HCT116 (cell line): Measurements from ENCODE around the gene TMEM239. TPM values are rescaled to one million over a fixed set of nuclear protein-coding genes. Genes with fewer than 3 reads are reported as not detected.

Experiments used
- ATAC-seq: fragments of 200-7000 bp; cut with Tn5 transposase; 2 replicates; pipeline ENCODE4 v1.9.1; 2020; ENCODE audit warnings: mild to moderate bottlenecking, moderate library complexity
- BruUV-seq: library from RNA; stranded (reverse); fragments of 400-500 nt; replicated peaks from 2 replicates; lab custom pipeline; 2021; lab: Mats Ljungman, UMichigan
- CTCF ChIA-PET: fragments of 300-600 bp; sonication (Branson Sonifier 250); formaldehyde crosslinking; loops from one replicate; lab custom pipeline; 2021; ENCODE audit warnings: antibody characterized with exemption; lab: Charles Lee
- POLR2A ChIA-PET: fragments of 300-600, 350-600 bp; sonication (Branson Sonifier 250); formaldehyde crosslinking; loops from one replicate; lab custom pipeline; 2021; ENCODE audit warnings: antibody characterized with exemption; lab: Charles Lee
- RAD21 ChIA-PET, 2 experiments: fragments of 300-600 bp; sonication (Branson Sonifier 250); formaldehyde crosslinking; loops; one replicate each; lab custom pipeline; 2023; ENCODE audit warnings: low total read pairs in 2 of 2; ENCODE audit not compliant: uncharacterized antibody in 2 of 2, unreplicated experiment in 2 of 2, low non-redundant PET in 1 of 2; lab: Charles Lee
- DNase-seq: peaks from one replicate; pipeline ENCODE4 v3.0.0-alpha.2; 2010; ENCODE audit warnings: low read depth, low spot score
- H2AFZ ChIP-seq: fragments of 200-600 bp; shearing (Covaris generic), sonication (generic); 2 replicates; pipeline ENCODE4 v1.6.1; 2017; ENCODE audit warnings: low read depth, mixed run types, mixed read lengths, antibody characterized with exemption, low read length; ENCODE audit not compliant: poor library complexity, severe bottlenecking
- H3K27ac ChIP-seq: 2 replicates; pipeline ENCODE4 v1.5.1; 2012; ENCODE audit warnings: low read depth, low read length
- H3K27me3 ChIP-seq: fragments of 200-600 bp; sonication (generic); 2 replicates; pipeline ENCODE4 v1.6.1; 2016; ENCODE audit warnings: mixed run types, low read length, mixed read lengths; ENCODE audit not compliant: insufficient read depth
- H3K36me3 ChIP-seq, 2 experiments: fragments of 200-500 bp in 1 of 2; fragments of 200-600 bp in 1 of 2; sonication (Bioruptor generic) in 1 of 2; sonication (generic) in 1 of 2; 2 replicates each; pipeline versions ENCODE4 v1.5.1 to v1.6.1; 2014 to 2016; ENCODE audit warnings: low read length in 2 of 2, inconsistent platforms in 1 of 2, mixed read lengths in 1 of 2, mixed run types in 1 of 2; ENCODE audit not compliant: insufficient read depth in 2 of 2, control insufficient read depth in 1 of 2
- H3K4me1 ChIP-seq, 2 experiments: fragments of 200-600 bp in 1 of 2; sonication (generic) in 1 of 2; 2 replicates each; pipeline versions ENCODE4 v1.5.1 to v1.6.1; 2012 to 2017; ENCODE audit warnings: low read length in 2 of 2, inconsistent platforms in 1 of 2, mild to moderate bottlenecking in 1 of 2, mixed read lengths in 1 of 2, mixed run types in 1 of 2, moderate library complexity in 1 of 2; ENCODE audit not compliant: insufficient read depth in 2 of 2, control insufficient read depth in 1 of 2
- H3K4me2 ChIP-seq: fragments of 200-600 bp; sonication (generic); 2 replicates; pipeline ENCODE4 v1.6.1; 2017; ENCODE audit warnings: mixed run types, low read length, mixed read lengths
- H3K4me3 ChIP-seq, 2 experiments: fragments of 200-600 bp in 1 of 2; sonication (generic) in 1 of 2; replicated peaks in 1 of 2; 2 replicates each; pipeline ENCODE4 v1.5.1; 2011 to 2016; ENCODE audit warnings: low read length in 2 of 2, control low read depth in 1 of 2, low read depth in 1 of 2, mild to moderate bottlenecking in 1 of 2, mixed read lengths in 1 of 2, mixed run types in 1 of 2
- H3K79me2 ChIP-seq: fragments of 200-600 bp; sonication (generic); 2 replicates; pipeline ENCODE4 v1.6.1; 2017; ENCODE audit warnings: mild to moderate bottlenecking, mixed run types, low read length, moderate library complexity, mixed read lengths; ENCODE audit not compliant: insufficient read depth
- H3K9ac ChIP-seq: fragments of 200-600 bp; sonication (generic); 2 replicates; pipeline ENCODE4 v1.6.1; 2016; ENCODE audit warnings: low read length, mixed read lengths
- H3K9me2 ChIP-seq: fragments of 200-600 bp; sonication (generic), shearing (Covaris generic); 2 replicates; pipeline ENCODE4 v1.6.1; 2017; ENCODE audit warnings: mixed run types, mild to moderate bottlenecking, moderate library complexity; ENCODE audit not compliant: insufficient read depth
- H3K9me3 ChIP-seq, 2 experiments: fragments of 200-500 bp in 1 of 2; fragments of 200-600 bp in 1 of 2; sonication (Bioruptor generic) in 1 of 2; sonication (generic) in 1 of 2; 2 replicates each; pipeline ENCODE4 v1.6.1; 2014 to 2017; ENCODE audit warnings: low read length in 2 of 2, mixed read lengths in 2 of 2, inconsistent platforms in 1 of 2, low read depth in 1 of 2, mild to moderate bottlenecking in 1 of 2, mixed run types in 1 of 2, moderate library complexity in 1 of 2; ENCODE audit not compliant: control insufficient read depth in 1 of 2, insufficient read depth in 1 of 2
- H4K20me1 ChIP-seq: fragments of 200-600 bp; sonication (generic), shearing (Covaris generic); 2 replicates; pipeline ENCODE4 v1.6.1; 2017; ENCODE audit warnings: mixed run types, mild to moderate bottlenecking, moderate library complexity; ENCODE audit not compliant: insufficient read depth
- CEBPB ChIP-seq: IDR thresholded peaks from 2 replicates; pipeline ENCODE4 v1.6.1; 2012; ENCODE audit warnings: low read depth
- ELF1 ChIP-seq: IDR thresholded peaks from 2 replicates; pipeline ENCODE4 v1.6.1; 2012; ENCODE audit warnings: low read depth, borderline replicate concordance
- EZH2phosphoT487 ChIP-seq: fragments of 200-600 bp; IDR thresholded peaks from 2 replicates; pipeline ENCODE4 v1.6.1; 2018; ENCODE audit warnings: antibody characterized with exemption, borderline replicate concordance
- FOSL1 ChIP-seq: IDR thresholded peaks from 2 replicates; pipeline ENCODE4 v1.6.1; 2012; ENCODE audit warnings: low read depth
- POLR2AphosphoS5 ChIP-seq: IDR thresholded peaks from 2 replicates; pipeline ENCODE4 v1.6.1; 2011; ENCODE audit warnings: mild to moderate bottlenecking, low read depth, low read length, moderate library complexity
- SRF ChIP-seq: IDR thresholded peaks from 2 replicates; pipeline ENCODE4 v1.6.1; 2012; ENCODE audit warnings: low read depth
- YY1 ChIP-seq: IDR thresholded peaks from 2 replicates; pipeline ENCODE4 v1.6.1; 2011; ENCODE audit warnings: low read length, low read depth, moderate library complexity, mild to moderate bottlenecking; ENCODE audit not compliant: insufficient replicate concordance; ENCODE audit errors: extremely low read depth
- ZFX ChIP-seq: fragments of 450-650 bp; IDR thresholded peaks from 2 replicates; pipeline ENCODE4 v1.6.1; 2017
- ZNF274 ChIP-seq: fragments of 200-500 bp; sonication (Bioruptor generic); IDR thresholded peaks from 2 replicates; pipeline ENCODE4 v1.6.1; 2014; ENCODE audit warnings: mild to moderate bottlenecking, low read depth, low read length, inconsistent platforms
- intact Hi-C: fragments of 100-400 bp; cut with micrococcal nuclease; formaldehyde crosslinking; loops from 2 replicates; pipeline ENCODE4 v1.10.0; 2022
- total RNA-seq: library from RNA; stranded (reverse); gene quantifications from one replicate; pipeline ENCODE4 v1.2.1, GENCODE V29; 2021; ENCODE audit not compliant: unreplicated experiment
- TF ChIP-seq, protein P1 (sequence below): IDR thresholded peaks from 2 replicates; pipeline ENCODE4 v1.6.1; 2012; ENCODE audit warnings: low read depth
- TF ChIP-seq, protein P2 (sequence below), 3 experiments: fragments of 200-600 bp in 1 of 3; sonication (generic) in 1 of 3; IDR thresholded peaks in 2 of 3; conservative IDR thresholded peaks in 1 of 3; 2 replicates each; pipeline ENCODE4 v1.5.1; 2012 to 2017; ENCODE audit warnings: low read depth in 2 of 3, low read length in 2 of 3, antibody characterized with exemption in 1 of 3, borderline replicate concordance in 1 of 3, control low read depth in 1 of 3, mild to moderate bottlenecking in 1 of 3, mixed read lengths in 1 of 3, mixed run types in 1 of 3, moderate library complexity in 1 of 3; ENCODE audit not compliant: insufficient read depth in 1 of 3
- TF ChIP-seq, protein P3 (sequence below): IDR thresholded peaks from 2 replicates; pipeline ENCODE4 v1.6.1; 2012

The TMEM239 gene
- total RNA-seq, 1 experiment from 2014 or later, result not detected

DNA sequence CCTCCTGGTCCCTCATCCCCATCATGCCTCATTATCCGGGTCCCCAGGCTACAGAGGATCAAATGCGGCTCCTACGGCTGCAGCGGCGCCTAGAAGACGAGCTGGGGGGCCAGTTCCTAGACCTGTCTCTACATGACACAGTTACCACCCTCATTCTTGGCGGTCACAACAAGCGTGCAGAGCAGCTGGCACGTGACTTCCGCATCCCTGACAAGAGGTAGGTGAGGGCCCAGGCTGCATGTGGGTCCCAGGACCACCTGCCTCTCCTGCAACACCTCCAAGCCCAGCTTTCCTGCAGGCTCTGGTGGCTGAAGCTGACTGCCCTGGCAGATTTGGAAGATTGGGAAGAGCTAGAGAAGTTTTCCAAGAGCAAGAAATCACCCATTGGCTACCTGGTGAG lies 48.9 kb downstream of the TMEM239 start:
- RAD21 ChIA-PET, result interaction anchor here in 1 of 2 experiments (0.6 kb wide), 1 partner anchor 136 kb away, joined by 3 read pairs; no protein-coding TSS in a partner anchor
- Histone ChIP-seq H3K9ac (no peak overlapping the region), H3K27ac (no peak overlapping the region), H3K4me3 (no peak overlapping the region), H3K4me1 (peaks cover under 1 to 9% of the 10 kb centered on the region in 2 experiments), H3K9me2 (no peaks in the 10 kb centered on the region), H4K20me1 (no peaks in the 10 kb centered on the region)
- POLR2A ChIA-PET, result no interaction called here
- DNase-seq (no peak), ATAC-seq (no peak)
- intact Hi-C loops, result no loop called here
- CTCF ChIA-PET, result interaction anchor here (1.0 kb wide), 1 partner anchor 136 kb away, joined by 4 read pairs; no protein-coding TSS in a partner anchor
- TF ChIP-seq ZFX, result no peak
- TF ChIP-seq, protein P1, sequence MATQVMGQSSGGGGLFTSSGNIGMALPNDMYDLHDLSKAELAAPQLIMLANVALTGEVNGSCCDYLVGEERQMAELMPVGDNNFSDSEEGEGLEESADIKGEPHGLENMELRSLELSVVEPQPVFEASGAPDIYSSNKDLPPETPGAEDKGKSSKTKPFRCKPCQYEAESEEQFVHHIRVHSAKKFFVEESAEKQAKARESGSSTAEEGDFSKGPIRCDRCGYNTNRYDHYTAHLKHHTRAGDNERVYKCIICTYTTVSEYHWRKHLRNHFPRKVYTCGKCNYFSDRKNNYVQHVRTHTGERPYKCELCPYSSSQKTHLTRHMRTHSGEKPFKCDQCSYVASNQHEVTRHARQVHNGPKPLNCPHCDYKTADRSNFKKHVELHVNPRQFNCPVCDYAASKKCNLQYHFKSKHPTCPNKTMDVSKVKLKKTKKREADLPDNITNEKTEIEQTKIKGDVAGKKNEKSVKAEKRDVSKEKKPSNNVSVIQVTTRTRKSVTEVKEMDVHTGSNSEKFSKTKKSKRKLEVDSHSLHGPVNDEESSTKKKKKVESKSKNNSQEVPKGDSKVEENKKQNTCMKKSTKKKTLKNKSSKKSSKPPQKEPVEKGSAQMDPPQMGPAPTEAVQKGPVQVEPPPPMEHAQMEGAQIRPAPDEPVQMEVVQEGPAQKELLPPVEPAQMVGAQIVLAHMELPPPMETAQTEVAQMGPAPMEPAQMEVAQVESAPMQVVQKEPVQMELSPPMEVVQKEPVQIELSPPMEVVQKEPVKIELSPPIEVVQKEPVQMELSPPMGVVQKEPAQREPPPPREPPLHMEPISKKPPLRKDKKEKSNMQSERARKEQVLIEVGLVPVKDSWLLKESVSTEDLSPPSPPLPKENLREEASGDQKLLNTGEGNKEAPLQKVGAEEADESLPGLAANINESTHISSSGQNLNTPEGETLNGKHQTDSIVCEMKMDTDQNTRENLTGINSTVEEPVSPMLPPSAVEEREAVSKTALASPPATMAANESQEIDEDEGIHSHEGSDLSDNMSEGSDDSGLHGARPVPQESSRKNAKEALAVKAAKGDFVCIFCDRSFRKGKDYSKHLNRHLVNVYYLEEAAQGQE, result no peak
- TF ChIP-seq POLR2AphosphoS5, result no peak
- TF ChIP-seq EZH2phosphoT487, result no peak
- TF ChIP-seq SRF, result no peak
- no peak for TF ChIP-seq CEBPB
- TF ChIP-seq, protein P2, sequence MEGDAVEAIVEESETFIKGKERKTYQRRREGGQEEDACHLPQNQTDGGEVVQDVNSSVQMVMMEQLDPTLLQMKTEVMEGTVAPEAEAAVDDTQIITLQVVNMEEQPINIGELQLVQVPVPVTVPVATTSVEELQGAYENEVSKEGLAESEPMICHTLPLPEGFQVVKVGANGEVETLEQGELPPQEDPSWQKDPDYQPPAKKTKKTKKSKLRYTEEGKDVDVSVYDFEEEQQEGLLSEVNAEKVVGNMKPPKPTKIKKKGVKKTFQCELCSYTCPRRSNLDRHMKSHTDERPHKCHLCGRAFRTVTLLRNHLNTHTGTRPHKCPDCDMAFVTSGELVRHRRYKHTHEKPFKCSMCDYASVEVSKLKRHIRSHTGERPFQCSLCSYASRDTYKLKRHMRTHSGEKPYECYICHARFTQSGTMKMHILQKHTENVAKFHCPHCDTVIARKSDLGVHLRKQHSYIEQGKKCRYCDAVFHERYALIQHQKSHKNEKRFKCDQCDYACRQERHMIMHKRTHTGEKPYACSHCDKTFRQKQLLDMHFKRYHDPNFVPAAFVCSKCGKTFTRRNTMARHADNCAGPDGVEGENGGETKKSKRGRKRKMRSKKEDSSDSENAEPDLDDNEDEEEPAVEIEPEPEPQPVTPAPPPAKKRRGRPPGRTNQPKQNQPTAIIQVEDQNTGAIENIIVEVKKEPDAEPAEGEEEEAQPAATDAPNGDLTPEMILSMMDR (IDR thresholded peaks at IDR 0.05 in 2 of 3, conservative IDR thresholded peaks at IDR 0.05 in 1 of 3; ENCODE audit: borderline replicate concordance in 1 of 3, insufficient read depth in 1 of 3, low read depth in 2 of 3, low read length in 2 of 3), result no peak
- no peak for TF ChIP-seq YY1
- TF ChIP-seq, protein P3, sequence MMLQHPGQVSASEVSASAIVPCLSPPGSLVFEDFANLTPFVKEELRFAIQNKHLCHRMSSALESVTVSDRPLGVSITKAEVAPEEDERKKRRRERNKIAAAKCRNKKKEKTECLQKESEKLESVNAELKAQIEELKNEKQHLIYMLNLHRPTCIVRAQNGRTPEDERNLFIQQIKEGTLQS, result no peak
- no peak for TF ChIP-seq ELF1
- TF ChIP-seq FOSL1, result no peak
- no peak for TF ChIP-seq ZNF274
- TF ChIP-seq, all 23 proteins: peak for 0
- Histone ChIP-seq H2AFZ (no peak overlapping the region), H3K36me3 (peaks cover 0 to 2% of the 10 kb centered on the region in 2 experiments; a peak in 2 of 4 replicates), H3K9me3 (no peaks in the 10 kb centered on the region), H3K79me2 (no peaks in the 10 kb centered on the region), H3K27me3 (no peaks in the 10 kb centered on the region), H3K4me2 (no peak overlapping the region)
- no TSS peak for BruUV-seq
